Karpas-422 (cell line): ENCODE results near the gene MIOX. TPM values are rescaled to one million over a fixed set of nuclear protein-coding genes. Genes with fewer than 3 reads are reported as not detected.

Experiments
- DNase-seq: peaks from one replicate; pipeline ENCODE4 v3.0.0-alpha.2; 2015
- H2AFZ ChIP-seq: fragments of 200-600 bp; sonication (generic); 2 replicates; pipeline ENCODE4 v1.6.1; 2014; ENCODE audit warnings: antibody characterized with exemption, low read length, mixed read lengths
- H3K27ac ChIP-seq: fragments of 200-600 bp; sonication (generic); 2 replicates; pipeline ENCODE4 v1.5.1; 2014; ENCODE audit warnings: mild to moderate bottlenecking, low read length, moderate library complexity
- H3K27me3 ChIP-seq: fragments of 200-600 bp; sonication (generic); 2 replicates; pipeline ENCODE4 v1.6.1; 2014; ENCODE audit warnings: low read length, mixed read lengths
- H3K36me3 ChIP-seq: fragments of 200-600 bp; sonication (generic); 2 replicates; pipeline ENCODE4 v1.6.1; 2014; ENCODE audit warnings: low read length, mixed read lengths; ENCODE audit not compliant: insufficient read depth
- H3K4me1 ChIP-seq: fragments of 200-600 bp; sonication (generic); 2 replicates; pipeline ENCODE4 v1.6.1; 2014; ENCODE audit warnings: mild to moderate bottlenecking, low read length, mixed read lengths
- H3K4me2 ChIP-seq: fragments of 200-600 bp; sonication (generic); 2 replicates; pipeline ENCODE4 v1.6.1; 2014; ENCODE audit warnings: low read length, low read depth, mild to moderate bottlenecking; ENCODE audit not compliant: poor library complexity, severe bottlenecking
- H3K4me3 ChIP-seq: fragments of 200-600 bp; sonication (generic); 2 replicates; pipeline ENCODE4 v1.5.1; 2014; ENCODE audit warnings: mild to moderate bottlenecking, antibody characterized with exemption, low read length, mixed read lengths
- H3K79me2 ChIP-seq: fragments of 200-600 bp; sonication (generic); 2 replicates; pipeline ENCODE4 v1.6.1; 2014; ENCODE audit warnings: mild to moderate bottlenecking, low read length, mixed read lengths
- H3K9ac ChIP-seq: fragments of 200-600 bp; sonication (generic); 2 replicates; pipeline ENCODE4 v1.6.0; 2014; ENCODE audit warnings: low read length
- H3K9me2 ChIP-seq: fragments of 200-600 bp; sonication (generic), shearing (Covaris generic); replicated peaks from 2 replicates; pipeline ENCODE4 v1.6.0; 2014; ENCODE audit warnings: mild to moderate bottlenecking, low read length, moderate library complexity; ENCODE audit not compliant: insufficient read depth
- H3K9me3 ChIP-seq: fragments of 300-700, 200-600 bp; sonication (generic); 2 replicates; pipeline ENCODE4 v1.6.1; 2014; ENCODE audit warnings: low read length, mixed read lengths
- H4K20me1 ChIP-seq: fragments of 200-600 bp; sonication (generic); 2 replicates; pipeline ENCODE4 v1.6.1; 2014; ENCODE audit warnings: mild to moderate bottlenecking, antibody characterized with exemption, low read length, low read depth; ENCODE audit not compliant: insufficient read depth
- total RNA-seq: library from RNA; depleted of rRNA; stranded (reverse); fragments of >200 nt; shearing (Covaris generic); gene quantifications from 2 replicates; pipeline ENCODE4 v1.2.3, GENCODE V29; 2014; ENCODE audit warnings: low replicate concordance

Gene MIOX
- total RNA-seq, 1 experiment from 2014 or later = 0.93 TPM

DNA sequence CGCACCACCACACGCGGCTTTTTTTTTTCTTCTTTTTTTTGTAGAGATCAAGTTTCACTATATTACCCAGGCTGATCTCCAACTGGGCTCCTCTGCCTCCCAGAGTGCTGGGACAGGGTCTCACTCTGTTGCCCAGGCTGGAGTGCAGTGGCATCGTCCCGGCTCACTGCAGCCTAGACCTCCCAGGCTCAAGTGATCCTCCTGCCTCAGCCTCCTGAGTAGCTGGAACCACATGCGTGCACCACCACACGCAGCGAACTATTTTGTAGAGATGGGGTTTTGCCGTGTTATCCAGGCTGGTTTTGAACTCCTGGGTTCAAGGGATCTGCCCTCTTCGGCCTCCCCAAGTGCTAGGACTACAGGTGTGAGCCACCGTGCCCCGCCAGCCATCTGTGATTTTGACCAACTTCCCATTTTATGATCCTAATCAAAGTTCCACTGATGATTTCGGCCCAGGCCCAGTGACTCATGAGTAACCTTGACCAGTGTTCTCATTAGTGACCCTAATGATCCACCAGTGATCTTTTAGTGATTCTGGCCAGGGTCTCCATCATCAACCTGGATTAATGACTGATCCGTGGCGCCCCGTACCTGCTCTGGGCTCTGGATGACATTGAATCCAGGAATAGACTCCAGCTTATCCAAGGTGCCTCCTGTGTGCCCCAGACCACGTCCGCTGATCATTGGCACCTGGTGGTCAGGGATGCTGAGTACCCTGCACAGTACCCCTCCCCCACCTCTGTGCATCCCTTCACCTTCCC is 41.4 kb downstream of the MIOX start:
- Histone ChIP-seq H3K27me3 (no peaks in the 10 kb centered on the region), H3K9me3 (no peaks in the 10 kb centered on the region), H3K4me3 (no peak overlapping the region), H3K79me2 (peaks cover 19% of the 10 kb centered on the region), H4K20me1 (peaks cover 12% of the 10 kb centered on the region), H2AFZ (no peak overlapping the region), H3K27ac (peak overlapping the region; percentile 59), H3K9ac (no peak overlapping the region; the same call in 1 of the 2 replicates), H3K4me2 (no peak overlapping the region), H3K4me1 (peaks cover 59% of the 10 kb centered on the region), H3K36me3 (no peaks in the 10 kb centered on the region), H3K9me2 (no peaks in the 10 kb centered on the region)
- no peak for DNase-seq

DNA sequence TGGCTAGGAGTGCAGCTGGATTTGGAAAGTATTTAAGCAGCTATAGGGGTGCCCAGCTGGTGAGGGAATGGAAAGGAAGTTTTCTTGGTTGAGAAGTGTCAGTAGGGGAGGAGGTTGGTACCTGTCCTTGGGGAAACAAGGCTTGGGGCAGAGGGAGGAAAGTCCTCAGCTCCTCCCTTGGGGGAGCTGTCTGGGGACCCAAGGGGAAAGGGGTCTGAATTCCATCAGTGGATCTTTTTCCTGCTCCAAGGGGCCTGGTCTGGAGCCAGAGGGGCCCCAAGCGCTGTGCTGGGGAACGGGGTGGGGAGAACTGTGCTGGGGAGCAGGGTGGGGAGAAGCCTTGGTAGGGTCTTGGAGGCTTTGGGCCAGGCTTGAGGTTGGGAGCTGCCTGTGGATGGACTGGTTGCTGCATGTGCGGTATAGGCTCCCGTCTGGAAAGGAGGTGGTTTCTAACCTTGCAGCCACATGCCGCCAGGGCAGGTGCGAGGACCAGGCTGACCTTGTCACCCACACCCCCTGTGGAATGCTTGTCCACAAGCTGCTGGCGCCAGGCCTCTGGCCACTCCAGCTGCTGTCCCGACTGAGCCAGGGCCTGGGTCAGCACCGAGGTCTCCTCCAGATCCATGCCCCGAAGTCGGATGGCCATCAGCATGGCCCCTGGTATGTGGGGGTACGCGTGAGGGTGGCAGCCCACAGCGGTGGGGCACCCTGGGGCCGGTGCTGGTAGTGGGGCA is 42.2 kb downstream of the MIOX start:
- Histone ChIP-seq H3K4me2 (no peak overlapping the region), H3K27me3 (no peaks in the 10 kb centered on the region), H2AFZ (no peak overlapping the region), H3K36me3 (no peaks in the 10 kb centered on the region), H3K4me3 (no peak overlapping the region), H3K79me2 (peaks cover 12% of the 10 kb centered on the region), H3K9me2 (no peaks in the 10 kb centered on the region), H3K4me1 (peaks cover 61% of the 10 kb centered on the region), H4K20me1 (peaks cover 6% of the 10 kb centered on the region; the same call in 1 of the 2 replicates), H3K9ac (no peak overlapping the region), H3K9me3 (no peaks in the 10 kb centered on the region), H3K27ac (no peak overlapping the region)
- DNase-seq = peak; percentile 56

DNA sequence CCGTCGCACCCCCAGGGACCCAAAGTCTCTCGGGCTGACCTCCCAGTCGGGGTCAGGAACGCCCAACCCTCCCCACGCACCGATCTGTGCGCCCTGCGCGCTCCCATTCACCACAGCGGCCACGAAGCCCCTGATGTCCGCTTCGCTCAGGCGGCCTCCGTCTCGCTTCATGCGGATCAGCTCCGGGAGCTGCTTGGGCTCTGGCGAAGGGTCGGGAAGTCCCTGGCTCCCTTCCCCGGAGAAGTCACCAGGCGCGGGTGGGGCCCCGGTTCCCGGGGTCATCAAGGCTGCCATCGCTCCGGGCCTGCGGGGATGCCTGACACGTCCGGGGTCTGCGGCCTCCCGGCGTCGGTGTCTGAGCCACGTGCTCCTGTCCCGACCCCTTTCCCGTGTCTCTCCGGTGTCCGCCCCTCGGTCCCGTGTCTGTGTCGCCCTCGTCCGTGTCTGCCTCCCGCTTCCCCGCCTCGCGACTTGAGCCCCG is 42.8 kb downstream of the MIOX start:
- Histone ChIP-seq H3K4me3 (no peak overlapping the region), H3K27ac (no peak overlapping the region), H3K4me1 (peaks cover 61% of the 10 kb centered on the region), H3K9me3 (no peaks in the 10 kb centered on the region), H3K79me2 (peaks cover 6% of the 10 kb centered on the region), H3K27me3 (no peaks in the 10 kb centered on the region), H3K9ac (no peak overlapping the region), H3K36me3 (no peaks in the 10 kb centered on the region), H3K9me2 (no peaks in the 10 kb centered on the region), H4K20me1 (peaks cover 2% of the 10 kb centered on the region; the same call in 1 of the 2 replicates), H3K4me2 (no peak overlapping the region), H2AFZ (no peak overlapping the region)
- no peak for DNase-seq

DNA sequence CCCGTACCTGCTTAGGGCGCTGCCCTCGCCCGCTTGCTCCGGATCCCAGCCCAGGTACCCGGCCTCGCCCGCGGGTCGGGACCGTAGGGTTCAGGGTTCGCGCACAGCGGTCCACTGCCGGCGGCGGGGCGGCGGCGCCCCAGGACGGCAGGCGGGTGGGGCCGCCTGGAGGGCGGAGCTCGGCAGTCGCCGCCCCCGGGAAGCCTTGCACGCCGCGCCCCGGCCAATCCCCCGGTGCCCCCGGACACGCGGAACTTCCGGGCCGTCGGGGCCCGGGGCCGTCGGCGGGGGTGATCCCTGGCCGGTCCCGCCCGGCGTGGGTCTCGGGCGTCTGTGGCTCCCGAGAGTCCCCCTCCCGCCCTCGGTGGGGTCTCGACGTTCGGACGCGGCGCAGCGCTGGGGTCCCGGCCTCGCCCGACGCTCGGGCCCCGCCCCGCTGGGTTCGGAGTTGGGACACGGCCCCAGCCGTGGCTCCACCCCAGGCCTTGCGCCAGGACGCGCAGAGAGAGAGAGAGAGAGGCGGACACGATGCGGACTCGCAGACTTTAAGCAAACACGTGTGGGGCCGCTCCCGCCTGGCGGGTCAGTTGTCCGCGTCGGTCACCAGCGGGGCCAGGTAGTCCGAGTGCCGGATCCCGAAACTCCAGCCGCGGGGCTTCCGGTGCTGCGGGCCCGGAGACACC is 43.4 kb downstream of the MIOX start, which contains the start of gene TYMP:
TSS of gene TYMP (minus strand) at position 116 of the 683 bp plus-strand sequence. CDS start 303 bp downstream, outside the sequence.
- Histone ChIP-seq H3K4me2 (peak within 1 kb of the TSS; percentile 75), H3K9me3 (no peaks in the 10 kb centered on the region), H2AFZ (no peak within 1 kb of the TSS), H3K79me2 (no peaks in the 10 kb centered on the region), H3K36me3 (no peaks in the 10 kb centered on the region), H3K4me3 (peak within 1 kb of the TSS; percentile 78), H3K27ac (peak within 1 kb of the TSS; percentile 95), H3K4me1 (peaks cover 62% of the 10 kb centered on the region), H4K20me1 (no peaks in the 10 kb centered on the region), H3K27me3 (no peaks in the 10 kb centered on the region), H3K9me2 (no peaks in the 10 kb centered on the region), H3K9ac (peak within 1 kb of the TSS; percentile 88)
- DNase-seq = peak; percentile 74

DNA sequence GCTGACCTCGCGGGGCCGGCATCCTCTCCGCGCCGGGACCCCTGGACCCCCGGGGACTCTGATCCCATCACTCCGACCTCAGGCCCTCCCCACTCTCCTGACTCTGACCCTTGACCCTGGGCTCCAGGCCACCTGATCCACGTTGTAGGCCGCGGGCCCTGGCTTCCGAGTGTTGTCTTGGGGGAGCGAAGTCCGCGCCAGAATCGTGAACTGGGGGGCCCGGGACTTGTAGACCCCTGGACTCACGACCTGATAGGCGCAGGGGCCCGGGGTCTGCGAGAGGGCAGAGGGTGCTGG is 43.9 kb downstream of the MIOX start:
- Histone ChIP-seq H3K9ac (peak overlapping the region; percentile 88), H3K4me3 (peak overlapping the region; percentile 78), H3K9me2 (no peaks in the 10 kb centered on the region), H2AFZ (no peak overlapping the region), H3K4me2 (peak overlapping the region; percentile 75), H3K27ac (peak overlapping the region; percentile 95), H3K27me3 (no peaks in the 10 kb centered on the region), H3K36me3 (no peaks in the 10 kb centered on the region), H3K4me1 (peaks cover 66% of the 10 kb centered on the region), H3K79me2 (no peaks in the 10 kb centered on the region), H4K20me1 (no peaks in the 10 kb centered on the region), H3K9me3 (no peaks in the 10 kb centered on the region)
- no peak for DNase-seq

DNA sequence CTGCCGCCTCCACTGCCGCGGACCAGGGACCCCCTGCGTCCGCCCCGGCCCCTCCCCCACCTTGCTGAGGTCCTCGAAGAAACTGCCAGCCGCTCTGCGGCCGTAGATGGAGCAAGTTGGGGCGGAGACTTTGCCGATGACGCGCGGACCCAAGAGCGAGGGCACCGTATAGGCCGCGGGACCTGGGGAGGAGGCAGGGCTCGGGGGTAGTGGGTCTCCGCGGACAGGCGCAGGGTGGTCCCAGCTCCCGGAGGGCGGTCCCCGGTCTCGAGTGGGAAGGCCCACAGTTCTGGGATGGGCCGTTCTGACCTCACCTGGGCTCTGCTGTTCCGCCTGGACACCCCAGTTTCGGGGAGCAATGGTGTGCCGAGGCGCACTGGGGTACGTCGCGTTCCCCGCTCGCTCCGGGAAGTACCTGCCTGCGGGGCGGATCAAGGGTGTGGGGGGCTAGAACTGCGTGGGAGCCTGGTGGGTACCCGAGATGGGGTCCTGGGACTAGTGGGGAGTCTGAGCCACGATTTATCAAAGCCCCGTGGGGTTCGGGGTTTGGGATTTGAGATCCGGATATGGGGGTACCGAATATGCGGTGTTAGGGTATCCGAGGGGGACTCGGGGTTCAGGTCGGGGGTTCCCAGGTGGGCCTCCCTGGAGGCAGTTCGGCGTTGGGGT is 44.4 kb downstream of the MIOX start:
- peak; percentile 95 for DNase-seq
- H2AFZ ChIP-seq = no peak overlapping the region; the same call in 1 of the 2 replicates
- no peaks in the 10 kb centered on the region for H3K79me2 ChIP-seq

DNA sequence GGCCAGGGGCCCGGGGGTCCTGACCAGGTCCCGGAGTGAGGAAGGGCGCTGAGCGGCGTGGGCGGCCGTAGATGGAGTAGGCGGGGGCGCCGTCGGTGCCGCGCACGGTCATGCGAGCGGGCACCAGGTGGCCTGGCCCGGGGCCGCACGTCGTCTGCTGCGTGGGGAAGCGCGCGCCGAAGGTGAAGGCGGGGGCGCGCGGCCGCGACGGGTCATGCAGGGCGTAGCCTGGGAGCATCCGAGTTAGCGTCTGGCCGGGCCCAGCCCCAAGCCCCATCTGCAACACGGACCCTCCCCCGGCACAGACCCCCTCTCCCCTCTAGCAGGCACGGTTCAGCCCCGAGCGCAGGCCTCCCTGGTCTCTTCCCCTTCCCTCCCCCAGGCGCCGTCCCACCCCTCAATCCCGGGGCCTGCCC is 44.9 kb downstream of the MIOX start:
- no peaks in the 10 kb centered on the region for H3K9me2 ChIP-seq
- no peaks in the 10 kb centered on the region for H3K79me2 ChIP-seq
- H3K36me3 ChIP-seq = no peaks in the 10 kb centered on the region
- peaks cover 75% of the 10 kb centered on the region for H3K4me1 ChIP-seq
- H4K20me1 ChIP-seq = no peaks in the 10 kb centered on the region
- H3K27me3 ChIP-seq = no peaks in the 10 kb centered on the region
- peak overlapping the region; percentile 88 for H3K9ac ChIP-seq
- H3K9me3 ChIP-seq = no peaks in the 10 kb centered on the region
- H3K4me3 ChIP-seq = peak overlapping the region; percentile 78
- H3K4me2 ChIP-seq = peak overlapping the region; percentile 75
- peak; percentile 90 for DNase-seq
- no peak overlapping the region; the same call in 1 of the 2 replicates for H2AFZ ChIP-seq
- peak overlapping the region; percentile 95 for H3K27ac ChIP-seq

More for the DNA sequence above, 44.4 kb downstream of the MIOX start:
- H3K36me3 ChIP-seq = no peaks in the 10 kb centered on the region
- peak overlapping the region; percentile 88 for H3K9ac ChIP-seq
- H3K4me2 ChIP-seq = peak overlapping the region; percentile 75
- H3K27me3 ChIP-seq = no peaks in the 10 kb centered on the region
- peak overlapping the region; percentile 78 for H3K4me3 ChIP-seq
- peak overlapping the region; percentile 95 for H3K27ac ChIP-seq
- no peaks in the 10 kb centered on the region for H4K20me1 ChIP-seq
- H3K9me2 ChIP-seq = no peaks in the 10 kb centered on the region
- peaks cover 71% of the 10 kb centered on the region for H3K4me1 ChIP-seq
- H3K9me3 ChIP-seq = no peaks in the 10 kb centered on the region
